HG03066 (cell line): ENCODE results near the gene PRRC2B.

Experiments used
- ATAC-seq: cut with Tn5 transposase; IDR thresholded peaks from one replicate; pipeline ENCODE4 v1.9.1; 2021; ENCODE audit warnings: low read depth; ENCODE audit not compliant: unreplicated experiment

PRRC2B gene

DNA sequence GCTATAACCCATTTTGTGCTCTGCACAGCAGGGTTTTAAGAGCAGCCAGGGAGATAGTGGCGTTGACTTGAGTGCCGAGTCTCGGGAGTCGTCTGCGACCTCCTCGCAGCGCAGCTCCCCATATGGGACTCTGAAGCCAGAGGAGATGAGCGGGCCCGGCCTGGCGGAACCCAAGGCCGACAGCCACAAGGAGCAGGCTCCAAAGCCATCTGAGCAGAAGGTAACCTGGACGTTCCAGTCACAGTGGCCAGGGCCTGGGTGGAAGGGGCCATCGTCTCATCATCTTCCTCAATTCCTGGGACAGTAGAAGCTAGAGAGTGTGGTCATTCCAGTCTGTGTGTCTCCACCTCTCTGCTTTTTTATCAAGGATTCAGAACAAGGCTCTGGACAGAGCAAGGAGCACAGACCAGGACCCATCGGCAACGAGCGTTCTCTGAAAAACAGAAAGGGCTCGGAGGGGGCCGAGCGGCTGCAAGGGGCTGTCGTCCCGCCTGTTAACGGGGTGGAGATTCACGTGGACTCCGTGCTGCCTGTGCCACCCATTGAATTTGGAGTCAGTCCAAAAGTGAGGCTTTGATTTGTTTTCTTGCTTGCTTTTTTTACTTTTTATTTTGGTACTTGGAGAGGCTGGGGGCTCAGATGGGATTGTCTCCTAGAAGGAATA, 88.6 kb downstream of the PRRC2B start:
- ATAC-seq = no peak

DNA sequence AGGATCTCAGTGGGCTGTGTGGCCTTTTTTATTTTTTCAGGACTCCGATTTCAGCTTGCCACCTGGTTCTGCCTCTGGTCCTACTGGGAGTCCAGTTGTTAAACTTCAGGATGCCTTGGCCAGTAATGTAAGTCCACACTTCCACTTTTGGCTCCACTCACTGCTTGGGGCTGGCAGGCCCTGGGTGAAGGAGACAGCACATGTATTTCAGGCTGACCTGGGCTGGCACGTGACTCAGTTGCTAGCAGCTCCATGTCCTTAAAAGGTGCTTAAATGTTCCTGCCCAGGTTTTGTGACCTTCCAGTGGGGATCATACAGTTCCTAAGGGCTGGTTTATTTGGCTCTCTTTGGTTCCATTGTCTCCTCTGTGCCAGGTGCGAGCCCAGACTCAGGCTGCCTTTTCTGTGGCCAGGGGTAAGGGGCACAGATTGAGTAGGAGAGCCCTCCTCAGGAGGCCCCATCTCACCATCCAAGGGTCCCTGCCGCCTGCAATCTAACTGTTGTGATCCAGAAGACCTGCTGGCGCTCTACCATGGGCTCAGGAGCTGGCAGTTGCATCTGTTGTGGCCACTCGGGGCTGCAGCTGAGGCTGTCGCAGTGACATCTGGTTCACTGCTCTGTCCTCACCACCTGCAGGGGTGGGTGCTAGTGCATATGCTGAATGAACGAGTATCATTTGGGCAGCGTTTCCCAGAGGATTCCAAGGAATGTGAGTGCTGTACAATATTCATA, 89.6 kb downstream of the PRRC2B start:
- no peak for ATAC-seq

DNA sequence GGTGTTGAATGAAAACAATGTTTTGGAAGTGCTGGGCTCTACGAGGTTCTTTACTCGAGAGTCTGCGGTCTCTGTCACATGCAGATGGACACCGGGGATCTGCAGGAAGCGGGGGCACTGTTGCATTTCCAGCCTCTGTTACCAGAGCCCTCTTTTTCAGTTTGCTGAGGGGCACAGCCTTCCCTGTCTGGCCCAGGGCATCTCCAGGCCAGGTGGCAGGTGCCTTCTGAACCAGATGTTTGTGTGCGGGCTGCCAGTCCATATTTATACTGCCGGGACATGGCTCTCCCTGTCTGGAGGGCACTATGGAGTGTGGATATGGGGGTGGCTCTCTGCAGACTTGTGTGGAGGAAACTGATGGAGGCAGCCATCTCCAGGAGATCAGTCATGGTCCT, 90.2 kb downstream of the PRRC2B start:
- no peak for ATAC-seq

DNA sequence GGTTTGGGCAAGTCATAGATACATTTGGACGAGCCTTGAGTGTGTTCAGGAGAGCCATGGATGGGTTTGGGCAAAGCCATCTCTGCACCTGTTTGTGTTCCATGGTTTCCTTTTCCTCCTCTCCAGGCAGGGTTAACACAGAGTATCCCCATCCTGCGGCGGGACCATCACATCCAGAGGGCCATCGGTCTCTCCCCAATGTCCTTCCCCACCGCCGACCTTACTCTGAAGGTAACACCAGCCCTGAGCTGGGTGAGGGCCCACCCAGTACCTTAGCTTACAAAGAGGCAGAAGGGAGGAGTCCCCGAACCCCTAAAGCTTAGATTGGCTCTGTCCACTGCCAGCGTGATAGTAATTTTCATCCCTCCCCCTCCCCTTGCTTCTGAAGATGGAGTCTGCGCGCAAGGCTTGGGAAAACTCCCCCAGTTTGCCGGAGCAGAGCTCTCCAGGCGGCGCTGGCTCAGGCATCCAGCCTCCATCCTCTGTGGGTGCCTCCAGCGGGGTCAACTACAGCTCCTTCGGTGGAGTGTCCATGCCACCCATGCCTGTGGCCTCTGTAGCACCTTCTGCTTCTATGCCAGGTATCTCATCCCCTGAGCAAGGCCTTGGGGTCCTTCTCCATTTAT, 90.8 kb downstream of the PRRC2B start:
- ATAC-seq = no peak

DNA sequence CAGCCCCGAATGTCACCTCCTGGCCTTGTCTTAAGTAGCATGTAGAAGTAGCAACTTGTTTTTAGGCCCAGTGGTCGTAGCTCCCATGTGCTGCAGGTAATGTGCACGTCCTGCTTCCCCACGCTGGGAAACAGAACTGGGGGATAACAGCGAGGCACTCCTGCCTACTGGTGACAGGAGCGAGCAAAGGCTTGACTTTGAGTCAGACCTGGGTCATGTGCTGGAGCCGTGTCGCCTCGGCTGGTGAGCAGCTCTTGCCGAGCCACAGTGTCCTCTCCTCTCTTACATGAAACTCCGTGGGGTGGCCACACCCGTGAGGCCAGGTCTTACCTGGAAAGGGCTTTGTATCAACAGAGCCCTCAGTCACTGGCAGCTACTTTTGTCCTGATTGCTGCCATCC, 91.3 kb downstream of the PRRC2B start:
- no peak for ATAC-seq

DNA sequence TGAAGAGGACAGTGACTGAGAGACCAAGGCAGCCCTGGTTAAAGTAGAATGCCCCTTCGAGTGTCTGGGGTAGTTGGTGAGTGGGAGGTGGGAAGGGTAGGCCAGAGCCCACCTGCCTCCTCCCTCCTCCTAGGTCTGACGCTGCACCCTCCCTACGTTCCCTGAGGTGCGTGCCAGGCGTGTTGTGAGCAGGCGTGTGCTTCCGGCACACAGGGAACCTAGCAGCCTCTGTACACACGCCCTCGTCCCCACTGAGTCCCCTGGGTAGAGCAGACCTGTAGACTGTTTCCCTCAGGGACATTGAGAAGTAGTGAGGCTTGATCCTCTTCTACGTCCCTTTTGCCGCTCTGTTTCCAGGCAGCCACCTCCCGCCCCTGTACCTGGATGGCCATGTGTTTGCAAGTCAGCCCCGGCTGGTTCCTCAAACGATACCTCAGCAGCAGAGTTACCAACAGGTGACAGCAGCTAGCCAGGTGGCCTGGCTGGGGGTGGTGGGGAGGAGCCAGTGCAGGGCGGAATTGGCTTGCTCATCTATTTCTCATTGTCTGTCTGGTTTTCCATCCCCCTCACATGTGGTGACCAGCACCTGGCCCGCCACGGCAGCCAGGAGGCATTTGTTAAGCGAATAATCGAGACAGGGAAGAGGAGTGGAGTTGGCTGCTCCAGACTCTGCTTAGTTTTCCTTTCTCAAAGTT, 92.0 kb downstream of the PRRC2B start:
- ATAC-seq = no peak

DNA sequence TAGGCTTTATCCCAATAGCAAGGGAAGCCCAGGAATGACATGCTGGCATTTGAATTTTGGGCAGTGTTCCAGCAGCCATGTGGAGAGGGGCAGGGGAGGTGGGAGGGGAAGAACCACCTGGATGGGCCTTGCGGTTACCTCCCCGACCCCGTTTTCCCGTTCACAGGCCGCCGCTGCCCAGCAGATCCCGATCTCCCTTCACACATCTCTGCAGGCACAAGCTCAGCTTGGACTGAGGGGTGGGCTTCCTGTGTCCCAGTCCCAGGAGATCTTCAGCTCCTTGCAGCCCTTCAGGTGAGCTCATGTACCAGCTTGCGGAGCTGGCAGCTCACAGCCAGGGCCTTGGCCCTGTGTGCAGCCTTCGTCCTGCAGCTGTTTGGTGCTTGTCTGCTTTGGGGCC, 93.1 kb downstream of the PRRC2B start:
- ATAC-seq = no peak

DNA sequence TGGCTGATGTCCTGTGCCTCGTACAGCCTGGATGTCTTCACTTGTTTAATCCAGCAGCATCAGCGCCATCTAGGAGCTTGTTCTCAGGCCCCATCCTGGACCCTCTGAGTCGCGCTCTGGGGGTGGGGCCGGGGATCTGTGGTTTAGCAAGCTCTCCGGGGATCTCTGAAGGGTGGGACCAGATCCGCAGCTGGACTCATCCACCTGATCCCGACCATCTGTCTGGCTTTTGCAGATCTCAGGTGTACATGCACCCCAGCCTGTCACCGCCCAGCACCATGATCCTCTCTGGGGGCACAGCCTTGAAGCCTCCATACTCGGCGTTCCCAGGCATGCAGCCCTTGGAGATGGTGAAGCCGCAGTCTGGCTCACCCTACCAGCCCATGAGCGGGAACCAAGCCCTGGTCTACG, 93.7 kb downstream of the PRRC2B start:
- no peak for ATAC-seq

DNA sequence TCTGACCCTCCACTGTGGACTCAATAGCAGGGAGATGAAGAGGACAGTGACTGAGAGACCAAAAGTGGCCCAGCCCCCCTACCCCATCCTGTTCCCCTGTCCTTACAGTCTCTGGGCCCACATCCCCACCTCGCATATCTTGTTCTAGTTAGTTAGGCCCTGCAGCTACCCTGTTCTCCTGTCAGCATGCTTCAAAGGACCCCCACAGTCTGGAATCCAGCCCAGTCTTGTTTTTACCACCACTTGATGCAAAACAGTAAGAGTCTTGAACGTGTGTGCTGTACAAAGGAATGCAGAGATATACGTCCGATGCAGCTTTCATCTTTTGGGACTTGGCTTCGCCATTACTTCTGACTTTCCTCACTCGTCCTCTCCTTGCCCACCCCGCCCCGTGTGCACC, 96.6 kb downstream of the PRRC2B start:
- ATAC-seq = no peak

DNA sequence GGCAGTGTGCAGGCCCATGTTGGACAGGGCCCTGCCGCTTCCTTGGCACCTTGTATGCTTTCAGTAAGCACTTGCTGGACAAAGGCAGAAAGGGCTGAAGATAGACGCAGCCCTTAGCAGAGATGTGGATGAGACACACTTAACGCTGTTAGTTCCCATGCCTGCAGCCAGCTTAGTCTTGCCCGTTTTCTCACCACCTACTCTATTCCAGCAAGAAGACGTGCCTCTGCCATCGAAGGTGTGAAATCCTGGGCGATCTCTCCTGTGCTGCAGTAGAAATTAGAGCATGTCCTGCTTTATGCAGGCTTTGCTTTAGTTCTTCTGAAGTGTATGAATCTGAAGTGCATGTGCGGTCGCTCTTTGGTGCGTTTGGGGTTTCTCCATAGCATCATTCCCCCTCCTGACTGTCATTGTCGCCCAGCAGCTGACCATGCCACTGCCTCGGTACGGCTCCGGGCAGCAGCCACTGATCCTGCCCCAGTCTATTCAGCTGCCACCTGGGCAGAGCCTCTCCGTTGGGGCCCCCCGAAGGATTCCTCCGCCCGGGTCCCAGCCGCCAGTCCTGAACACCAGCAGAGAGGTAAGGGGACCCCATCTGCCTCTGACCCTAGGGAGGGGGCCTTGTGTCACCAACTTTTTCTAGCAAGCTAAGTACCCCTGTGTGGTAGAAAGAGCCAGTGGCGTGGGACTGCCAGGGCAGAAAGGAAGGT, 97.3 kb downstream of the PRRC2B start:
- ATAC-seq = no peak

DNA sequence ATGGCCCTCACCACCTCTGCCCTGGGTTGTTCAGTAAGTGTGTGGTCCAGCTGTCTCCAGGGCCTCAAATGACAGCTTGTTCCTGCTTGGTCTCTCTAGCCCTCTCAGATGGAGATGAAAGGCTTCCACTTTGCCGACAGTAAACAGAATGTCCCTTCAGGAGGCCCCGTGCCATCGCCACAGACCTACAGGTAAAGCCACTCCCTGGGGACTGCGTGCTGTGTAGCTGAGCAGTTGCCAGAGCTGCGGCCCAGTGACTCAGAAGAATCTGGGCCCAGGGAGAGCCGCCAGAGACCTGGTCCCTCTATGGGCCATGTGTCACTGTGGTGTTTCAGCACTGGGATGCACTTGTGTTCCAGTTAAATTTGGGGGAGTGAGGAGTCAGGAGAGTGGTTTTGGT, 98.2 kb downstream of the PRRC2B start:
- no peak for ATAC-seq

DNA sequence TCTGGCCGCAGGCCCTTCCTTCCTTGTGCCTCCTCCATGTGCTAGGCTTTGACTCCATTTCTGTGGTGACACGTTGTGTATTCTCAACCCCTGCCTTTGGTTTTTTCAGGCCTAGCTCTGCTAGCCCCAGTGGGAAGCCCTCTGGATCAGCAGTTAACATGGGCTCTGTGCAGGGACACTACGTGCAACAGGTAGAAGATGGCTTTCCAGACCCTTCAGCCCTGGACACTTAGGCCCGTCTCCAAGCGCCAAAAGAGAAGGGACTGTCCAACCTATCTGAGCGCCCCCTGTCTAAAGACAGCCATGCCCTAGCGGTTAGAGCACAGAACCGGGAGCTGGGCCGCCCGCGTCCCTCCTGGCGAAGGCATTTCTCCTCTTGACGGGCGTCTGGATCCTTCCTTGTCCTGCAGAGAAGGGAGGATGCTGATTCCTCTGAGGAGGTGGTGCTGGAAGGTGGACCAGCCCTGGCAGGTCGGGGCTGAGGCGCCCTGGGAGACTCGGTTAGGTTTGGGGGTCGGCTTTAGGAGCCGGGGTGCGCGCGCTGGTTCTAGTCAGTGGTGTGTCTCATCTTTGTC, 100.5 kb downstream of the PRRC2B start:
- ATAC-seq = no peak

DNA sequence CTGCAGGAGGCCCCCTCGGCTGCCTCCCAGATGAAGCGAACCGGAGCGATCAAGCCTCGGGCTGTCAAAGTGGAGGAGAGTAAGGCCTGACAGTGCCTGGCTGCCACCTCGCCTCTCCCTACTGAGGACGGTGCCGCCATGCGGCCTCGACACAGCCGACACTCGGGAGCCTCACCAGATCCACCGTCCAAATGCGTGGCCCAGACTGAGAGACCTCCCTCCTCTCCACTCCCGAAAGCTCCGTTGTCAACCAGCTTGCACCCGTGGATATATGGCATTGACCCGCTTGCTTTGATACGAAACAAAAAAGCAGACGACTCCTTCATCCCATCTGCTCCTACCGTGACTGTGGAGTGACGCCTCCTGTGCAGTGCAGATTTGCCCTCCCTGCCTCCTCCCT, 101.9 kb downstream of the PRRC2B start:
- ATAC-seq = no peak

DNA sequence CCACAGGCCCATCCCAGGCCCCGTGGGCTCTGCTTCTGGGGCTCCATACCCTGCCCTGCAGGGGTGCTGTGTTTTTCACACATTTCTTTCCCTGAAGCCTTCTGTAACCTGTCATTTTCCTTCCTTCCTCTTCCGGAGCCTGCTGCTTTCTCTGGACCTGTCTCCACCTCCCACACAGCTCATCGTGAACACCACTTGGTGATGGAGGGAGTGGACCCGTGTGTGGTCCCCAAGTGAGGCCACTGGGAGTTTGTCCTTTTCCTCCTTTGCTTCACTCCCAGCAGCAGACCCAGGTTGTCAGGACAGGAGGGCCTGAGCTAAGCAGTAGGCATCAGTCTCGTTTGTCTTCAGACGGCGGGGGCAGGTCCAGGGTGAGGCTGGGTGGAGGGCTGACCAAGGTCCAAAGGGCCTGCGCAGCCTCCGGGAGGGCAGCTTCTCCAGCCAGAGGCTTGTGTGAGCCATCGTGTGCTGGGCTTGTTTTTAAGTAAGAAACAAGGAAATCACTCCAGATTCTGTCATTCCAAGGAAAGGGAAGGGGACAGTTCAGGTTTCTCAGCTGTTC, 103.0 kb downstream of the PRRC2B start:
- no peak for ATAC-seq

DNA sequence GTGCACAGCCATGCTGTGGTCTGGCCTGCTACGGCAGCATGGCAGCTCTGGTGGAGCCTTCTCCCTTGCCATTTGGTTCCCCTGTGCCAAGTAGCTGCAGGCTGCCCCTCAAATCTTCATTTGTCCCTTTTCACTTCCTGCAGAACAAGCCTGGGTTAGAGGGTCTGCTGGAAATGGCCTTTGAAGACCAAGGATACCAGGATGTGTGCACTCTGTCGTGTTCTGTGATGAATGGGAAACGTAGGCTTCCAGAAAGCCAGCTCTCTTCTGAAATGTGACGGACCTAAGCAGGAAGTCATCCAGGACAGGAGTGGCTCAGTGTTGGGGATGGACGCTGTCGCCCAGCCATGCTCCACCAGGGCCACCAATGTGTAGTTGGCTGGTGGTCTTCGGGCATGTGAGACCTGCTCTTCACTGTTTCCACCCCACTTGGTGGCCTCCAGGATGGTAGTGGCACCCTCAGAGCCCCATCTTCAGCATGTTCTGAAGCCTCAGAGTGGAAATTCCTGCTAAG, 105.4 kb downstream of the PRRC2B start:
- ATAC-seq = no peak

DNA sequence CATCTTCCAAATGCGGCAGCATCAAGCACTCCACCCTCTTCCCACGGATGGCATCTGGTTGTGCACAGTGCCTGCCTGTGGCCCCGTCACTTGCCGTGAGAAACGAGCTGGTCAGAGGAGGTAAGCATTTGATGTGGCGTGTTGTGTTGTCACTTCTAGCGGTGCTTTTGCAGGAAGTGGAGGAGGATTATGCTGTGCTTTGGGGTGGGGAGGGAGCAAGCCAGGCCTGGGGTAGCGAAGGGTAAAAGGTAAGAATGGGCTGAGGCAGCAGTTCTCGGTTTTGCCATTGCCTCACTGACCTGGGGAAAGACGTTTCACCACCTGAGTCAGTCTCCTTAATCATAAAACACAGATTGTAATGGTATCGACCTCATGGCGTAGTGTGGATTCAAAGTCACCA, 106.5 kb downstream of the PRRC2B start:
- no peak for ATAC-seq

DNA sequence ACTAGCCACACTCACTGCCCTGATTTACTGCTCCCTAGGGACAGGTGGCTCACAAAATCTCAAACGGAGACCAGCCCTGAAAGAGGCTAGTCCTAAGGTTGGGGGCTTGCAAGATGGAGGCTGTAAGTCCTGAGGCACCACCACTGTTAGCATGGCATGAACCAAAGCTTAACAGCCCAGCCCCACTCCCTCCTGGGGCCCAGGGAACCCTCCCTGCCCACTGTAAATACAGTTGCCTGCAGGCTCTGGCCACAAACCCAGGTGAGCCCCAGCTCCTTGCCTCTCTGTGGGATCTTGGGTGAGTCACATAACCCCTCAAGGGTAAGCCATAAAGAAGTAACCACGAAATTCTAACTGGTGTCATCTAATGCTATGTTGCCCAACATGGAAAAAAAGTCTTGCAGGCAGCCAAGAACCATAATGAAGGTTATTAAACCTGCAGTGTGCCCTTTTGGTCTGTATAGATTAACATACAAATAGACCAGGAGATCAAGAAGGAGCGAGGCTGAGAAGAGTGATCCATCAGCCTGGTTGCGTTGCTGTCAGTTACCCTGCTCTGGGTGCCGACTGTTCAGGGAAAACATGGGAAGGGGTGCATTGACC, 107.2 kb downstream of the PRRC2B start:
- no peak for ATAC-seq

DNA sequence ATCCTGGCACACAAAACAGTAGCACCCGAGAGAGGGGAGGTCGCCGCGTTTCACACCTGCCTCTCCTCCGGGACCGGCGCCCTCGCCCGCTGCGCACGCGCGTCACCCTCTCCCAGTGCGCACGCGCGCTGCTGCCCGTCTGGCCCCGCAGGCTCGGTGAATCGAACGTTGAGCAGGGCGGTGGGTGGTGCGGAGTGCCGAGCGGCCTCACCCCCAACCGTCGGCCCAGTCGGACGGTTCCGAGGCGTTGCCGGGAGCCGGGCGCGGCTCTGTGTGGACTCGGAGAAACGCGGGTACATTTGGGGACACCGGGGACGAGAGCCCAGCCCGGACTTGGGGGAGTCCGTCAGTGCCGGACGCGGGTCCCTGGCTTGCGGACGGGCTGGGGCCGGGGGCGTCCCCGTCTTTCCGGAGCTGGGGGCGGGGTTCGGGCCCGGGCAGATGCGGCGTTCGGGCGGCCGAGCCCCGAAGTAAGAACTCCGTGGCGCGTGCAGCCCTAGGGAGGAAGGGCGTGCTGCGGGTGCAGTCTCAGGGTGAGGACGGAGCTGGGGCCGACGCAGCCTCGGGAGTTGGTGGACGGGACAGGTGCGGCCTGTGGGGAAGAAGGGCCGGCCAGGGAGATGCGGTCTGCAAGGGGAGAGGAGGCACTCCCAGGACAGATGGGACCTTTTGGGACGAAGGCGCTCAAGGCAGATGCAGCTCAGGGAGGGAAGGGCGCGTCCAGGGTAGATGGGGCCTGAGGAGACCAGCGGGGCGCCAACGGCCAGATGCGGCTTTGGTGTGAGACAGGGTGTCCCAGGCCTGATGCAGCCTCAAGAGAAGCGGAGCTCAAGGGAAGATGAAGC, 109.1 kb downstream of the PRRC2B start, which contains the start of gene POMT1:
POMT1 (plus strand) TSS at position 138 of the 845 bp plus-strand sequence. CDS start 1,301 bp downstream, outside the sequence.
- ATAC-seq = peak; percentile 79
